ENCODE results near the gene ST6GALNAC1.

- TF ChIP-seq CTCF (IDR thresholded peaks at IDR 0.05; ENCODE audit: low read depth, low read length, missing input control) (no peak), HNF4G (IDR thresholded peaks at IDR 0.05) (no peak), SP1 (IDR thresholded peaks at IDR 0.05) (no peak), MAX (IDR thresholded peaks at IDR 0.05) (no peak), ATF3 (IDR thresholded peaks at IDR 0.05) (no peak), REST (IDR thresholded peaks at IDR 0.05) (no peak), EGR1 (IDR thresholded peaks at IDR 0.05; ENCODE audit: low read depth in 2 of 2) (no peak), JUND (IDR thresholded peaks at IDR 0.05) (no peak), YY1 (IDR thresholded peaks at IDR 0.05) (no peak), TAF1 (conservative IDR thresholded peaks at IDR 0.05) (no peak), RXRA (IDR thresholded peaks at IDR 0.05) (no peak)
Observed at GRCh38 chr17:76582660-76583059, 60.9 kb downstream of the ST6GALNAC1 start.
